HG02885 (cell line): Measurements from ENCODE around the gene YAP1.
A peak's percentile ranks its signal among the peaks of the same experiment; 100 is the strongest.
"Not testable (repeated sequence)": the region's sequence is repeated elsewhere in the genome, so short reads cannot be mapped to it uniquely, and the experiment has no call there.

Experiments
- ATAC-seq: cut with Tn5 transposase; IDR thresholded peaks from one replicate; pipeline ENCODE4 v1.9.1; 2021; ENCODE audit warnings: mild to moderate bottlenecking; ENCODE audit not compliant: unreplicated experiment, poor library complexity

The YAP1 gene

GRCh38 chr11:102234779-102235439 lies 124.7 kb downstream of the YAP1 start:
- ATAC-seq, result no peak

- no peak for ATAC-seq
Measured at GRCh38 chr11:102237096-102237735, 127.0 kb downstream of the YAP1 start.

GRCh38 chr11:102238391-102238821 lies 128.2 kb downstream of the YAP1 start:
- ATAC-seq, result no peak

GRCh38 chr11:102239448-102239847 lies 129.2 kb downstream of the YAP1 start:
- ATAC-seq, result no peak

- ATAC-seq, result no peak
Measured at GRCh38 chr11:102239911-102240310, 129.7 kb downstream of the YAP1 start.

DNA sequence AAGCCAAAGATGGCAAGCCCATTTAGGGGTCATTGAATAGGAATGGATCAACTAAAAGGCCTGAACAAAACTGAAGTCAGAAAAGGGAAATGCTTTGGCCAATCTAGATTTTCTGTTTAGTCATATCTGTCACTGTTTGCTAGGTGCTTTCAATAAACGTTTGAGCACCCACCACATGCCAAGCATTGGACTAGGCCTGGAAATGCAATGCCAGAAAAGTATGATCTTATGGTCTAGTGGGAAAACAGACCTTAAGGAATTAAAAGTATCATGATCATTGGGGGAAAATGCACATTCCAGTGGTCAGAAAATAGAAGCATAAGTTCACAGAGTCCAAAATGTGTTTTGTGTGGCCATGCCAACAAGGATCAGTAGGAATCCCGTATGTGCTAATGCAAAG lies 130.3 kb downstream of the YAP1 start:
- peak; percentile 49 for ATAC-seq

- ATAC-seq, result peak; percentile 43
Measured at GRCh38 chr11:102241026-102241425, 130.8 kb downstream of the YAP1 start.

GRCh38 chr11:102243399-102243884 lies 133.2 kb downstream of the YAP1 start:
- no peak for ATAC-seq

DNA sequence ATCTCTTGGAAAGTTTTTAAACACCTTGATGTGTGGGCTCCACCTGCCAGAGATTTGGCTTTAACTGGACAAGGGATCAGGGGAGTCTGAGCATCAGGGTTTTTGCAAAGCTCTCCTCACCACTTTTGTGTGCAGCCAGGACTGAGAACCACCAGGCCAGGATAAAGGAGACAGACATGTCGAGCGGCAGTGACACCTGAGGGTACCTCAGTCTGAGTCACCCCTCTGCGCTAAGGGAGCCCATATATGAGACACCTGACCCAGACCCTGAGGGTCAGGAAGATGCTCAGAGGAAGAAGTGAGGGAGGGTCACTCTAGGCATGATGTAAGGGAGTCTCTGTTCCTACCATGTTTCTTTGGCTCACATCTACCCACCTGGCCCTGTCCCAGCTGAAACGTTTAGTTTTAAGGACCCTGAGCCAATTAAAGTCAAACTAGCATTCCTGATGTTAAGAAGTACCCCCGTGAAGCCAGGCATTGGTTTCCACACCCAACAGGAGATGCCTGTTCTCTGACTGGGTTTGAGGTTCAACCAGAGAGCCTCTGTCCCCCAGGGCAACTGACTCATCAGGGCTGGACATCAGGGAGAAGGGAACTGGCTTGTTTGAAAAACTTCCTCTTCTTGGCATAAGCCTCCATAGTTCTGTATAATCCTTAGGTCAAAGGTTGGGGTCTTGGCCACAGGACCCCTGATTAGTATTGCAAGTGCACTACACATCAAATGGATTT lies 134.6 kb downstream of the YAP1 start:
- ATAC-seq, result no peak

DNA sequence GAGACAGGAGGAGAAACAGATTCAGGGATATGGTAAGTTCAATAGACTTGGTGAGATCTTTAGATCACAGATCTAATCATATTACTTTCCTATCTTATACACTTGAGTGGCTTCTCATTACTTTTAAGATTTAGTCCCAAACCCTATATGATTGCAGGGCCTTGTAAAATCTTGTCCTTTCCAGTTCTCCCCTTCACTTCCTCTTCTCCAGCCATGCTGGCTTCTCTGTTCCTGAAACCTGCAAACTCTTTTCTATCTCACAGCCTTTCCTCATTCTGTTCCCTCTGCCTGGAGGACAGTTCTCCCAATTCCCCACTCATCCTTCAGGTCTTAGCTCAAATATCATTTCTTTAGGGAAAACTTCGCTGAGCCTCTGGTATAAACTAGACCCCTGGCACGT lies 141.2 kb downstream of the YAP1 start:
- no peak for ATAC-seq

GRCh38 chr11:102252339-102252891 lies 142.2 kb downstream of the YAP1 start:
- no peak for ATAC-seq

GRCh38 chr11:102253020-102253715 lies 142.9 kb downstream of the YAP1 start:
- ATAC-seq, result no peak

DNA sequence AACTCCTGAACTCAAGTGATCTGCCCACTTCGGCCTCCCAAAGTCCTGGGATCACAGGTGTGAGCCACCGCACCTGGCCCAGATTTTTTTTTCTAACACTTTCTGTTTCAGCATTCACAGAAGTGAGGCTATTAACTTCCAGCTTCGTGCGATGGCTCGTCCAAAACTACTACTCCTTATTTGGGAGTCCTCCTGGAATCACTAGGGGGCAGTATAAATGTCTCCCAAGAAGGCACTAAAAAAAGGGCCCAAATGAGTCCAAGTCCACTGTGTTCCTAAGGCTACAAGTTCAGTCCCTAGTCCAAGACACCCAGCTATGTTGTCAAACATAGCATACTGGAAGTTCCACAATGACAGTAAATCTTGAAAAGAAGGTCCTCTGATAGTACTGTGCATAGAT lies 143.8 kb downstream of the YAP1 start:
- no peak for ATAC-seq

GRCh38 chr11:102256251-102256650 lies 146.0 kb downstream of the YAP1 start:
- peak; percentile 41 for ATAC-seq

GRCh38 chr11:102260241-102260640 lies 150.0 kb downstream of the YAP1 start:
- ATAC-seq, result no peak

DNA sequence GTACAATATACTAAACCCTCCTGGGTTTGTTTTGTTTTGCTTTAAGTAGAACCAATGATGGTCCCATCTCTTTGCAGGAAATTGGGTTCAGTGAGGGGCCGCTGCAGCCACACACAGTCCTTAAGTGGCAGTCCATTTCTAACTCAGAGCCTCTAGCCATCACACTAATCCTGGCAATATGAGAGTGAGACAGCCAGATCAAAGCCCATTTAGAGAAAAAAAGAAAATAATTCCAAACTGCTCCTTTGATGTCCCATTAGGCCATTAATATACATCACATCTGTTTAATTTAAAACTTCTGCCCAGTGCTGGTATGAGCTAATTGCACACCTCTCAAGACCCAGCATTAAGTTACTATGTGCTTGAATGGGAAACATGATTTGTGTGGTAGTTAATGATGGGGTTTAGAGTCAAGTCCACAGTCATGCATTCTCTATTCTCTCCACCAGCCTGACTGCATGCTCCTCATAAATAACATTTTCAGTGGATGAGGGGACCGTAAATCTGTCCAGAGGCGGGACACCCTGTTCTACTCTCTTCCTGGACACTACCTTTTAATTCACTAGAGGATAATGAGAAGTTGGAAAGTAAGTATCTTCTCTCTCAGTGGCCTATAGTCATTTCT lies 153.2 kb downstream of the YAP1 start:
- no peak for ATAC-seq

GRCh38 chr11:102264704-102265103 lies 154.5 kb downstream of the YAP1 start:
- not testable (repeated sequence) for ATAC-seq

- no peak for ATAC-seq
Measured at GRCh38 chr11:102266099-102266498, 155.9 kb downstream of the YAP1 start.

- no peak for ATAC-seq
Measured at GRCh38 chr11:102267609-102268008, 157.4 kb downstream of the YAP1 start.
